GM12878 (cell line): Measurements from ENCODE around the gene SLC2A4. TPM values are rescaled to one million over a fixed set of nuclear protein-coding genes. Genes with fewer than 3 reads are reported as not detected.

Experiments used
- ASH2L ChIP-seq: fragments of 300-600, 200-600 bp; sonication (generic); IDR thresholded peaks from 2 replicates; pipeline ENCODE4 v1.6.1; 2017; ENCODE audit warnings: low read depth, mild to moderate bottlenecking, borderline replicate concordance
- ATF2 ChIP-seq: IDR thresholded peaks from 2 replicates; pipeline ENCODE4 v1.6.1; 2012; ENCODE audit warnings: low read length, inconsistent platforms
- BCL11A ChIP-seq: IDR thresholded peaks from 2 replicates; pipeline ENCODE4 v1.6.1; 2011; ENCODE audit warnings: low read depth, low read length
- CBX5 ChIP-seq: sonication (generic); IDR thresholded peaks from 2 replicates; pipeline ENCODE4 v1.6.1; 2016; ENCODE audit warnings: low read depth, moderate library complexity, mild to moderate bottlenecking, inconsistent platforms
- CHD2 ChIP-seq: IDR thresholded peaks from 2 replicates; pipeline ENCODE4 v1.6.1; 2011; ENCODE audit warnings: low read depth, low read length, improper control_type of control experiment, borderline replicate concordance
- E4F1 ChIP-seq: fragments of 450-650 bp; IDR thresholded peaks from 2 replicates; pipeline ENCODE4 v1.6.1; 2018; ENCODE audit warnings: borderline replicate concordance, mild to moderate bottlenecking; ENCODE audit not compliant: partially characterized antibody
- FOXM1 ChIP-seq: IDR thresholded peaks from 2 replicates; pipeline ENCODE4 v1.6.1; 2012; ENCODE audit warnings: low read depth, mild to moderate bottlenecking, inconsistent platforms, low read length, moderate library complexity
- GABPA ChIP-seq: IDR thresholded peaks from 2 replicates; pipeline ENCODE4 v1.6.1; 2014; ENCODE audit warnings: antibody characterized with exemption, low read depth, mild to moderate bottlenecking, inconsistent platforms
- POU2F2 ChIP-seq: IDR thresholded peaks from 3 replicates; pipeline ENCODE4 v1.6.1; 2011; ENCODE audit warnings: low read depth, mild to moderate bottlenecking, low read length, borderline replicate concordance
- RBBP5 ChIP-seq: fragments of 200-600 bp; sonication (generic); conservative IDR thresholded peaks from 2 replicates; pipeline ENCODE4 v1.6.1; 2016
- SREBF1 ChIP-seq: IDR thresholded peaks from 2 replicates; pipeline ENCODE4 v1.6.1; 2012; ENCODE audit warnings: mild to moderate bottlenecking, low read length
- SREBF2 ChIP-seq: IDR thresholded peaks from 2 replicates; pipeline ENCODE4 v1.6.1; 2012; ENCODE audit warnings: mild to moderate bottlenecking, low read length
- TCF12 ChIP-seq: IDR thresholded peaks from 2 replicates; pipeline ENCODE4 v1.6.1; 2011; ENCODE audit warnings: low read depth, mild to moderate bottlenecking, low read length
- TCF7 ChIP-seq: IDR thresholded peaks from 2 replicates; pipeline ENCODE4 v1.6.1; 2014; ENCODE audit warnings: antibody characterized with exemption, borderline replicate concordance
- USF2 ChIP-seq: IDR thresholded peaks from 2 replicates; pipeline ENCODE4 v1.6.1; 2011; ENCODE audit warnings: low read depth, low read length, improper control_type of control experiment, borderline replicate concordance
- WRNIP1 ChIP-seq: IDR thresholded peaks from 2 replicates; pipeline ENCODE4 v1.6.1; 2011; ENCODE audit warnings: low read depth, low read length, improper control_type of control experiment, borderline replicate concordance
- YBX1 ChIP-seq: fragments of 450-650 bp; IDR thresholded peaks from 2 replicates; pipeline ENCODE4 v1.6.1; 2016; ENCODE audit warnings: antibody characterized with exemption
- ZSCAN29 ChIP-seq: fragments of 450-650 bp; IDR thresholded peaks from 2 replicates; pipeline ENCODE4 v1.6.1; 2017; ENCODE audit warnings: mild to moderate bottlenecking, moderate library complexity
- polyA plus RNA-seq, 11 experiments: library from polyadenylated mRNA; depleted of rRNA in 4 of 11; unstranded in 6 of 11; stranded (reverse) in 5 of 11; fragments of >200 nt; fragmentation: Nextera tagmentation in 4 of 11; fragmentation: Illumina TruSeq in 1 of 11; extraction: Ambion mirVana in 4 of 11; extraction: Trizol in 1 of 11; gene quantifications; 1 replicate in 1 of 11; 2 replicates in 10 of 11; pipeline versions ENCODE4 v1.2.1 to v1.2.3, GENCODE V29; 2011 to 2016; ENCODE audit warnings: inconsistent platforms in 2 of 11, missing spikeins in 2 of 11, low read depth in 1 of 11
- total RNA-seq, 4 experiments: library from RNA; depleted of rRNA in 3 of 4; stranded (reverse); fragments of >200 nt in 3 of 4; fragmentation: Illumina TruSeq in 1 of 4; extraction: Trizol in 1 of 4; gene quantifications; 2 replicates each; pipeline versions ENCODE4 v1.2.1 to v1.2.3, GENCODE V29; 2013 to 2021
- TF ChIP-seq, protein P1 (sequence below): fragments of 450-650 bp; formaldehyde crosslinking; IDR thresholded peaks from 2 replicates; pipeline ENCODE4 v1.4.0; 2020; ENCODE audit warnings: mild to moderate bottlenecking, moderate library complexity
- TF ChIP-seq, protein P2 (sequence below): fragments of 450-650 bp; conservative IDR thresholded peaks from 2 replicates; pipeline ENCODE4 v1.6.1; 2017; ENCODE audit warnings: mild to moderate bottlenecking, moderate library complexity

Gene SLC2A4
- total and polyA plus RNA-seq, 10 of the 15 experiments (the other 5 are each of a cell fraction or from before 2014, with no cell fraction given), result 0.03 to 0.23 (median 0.04) TPM; not detected in 4

GRCh38 chr17:7234083-7234951 lies 47.2 kb upstream of the SLC2A4 start, which contains the start of gene DVL2 (continued):
- TF ChIP-seq E4F1 (no peak), YBX1 (no peak), GABPA (no peak), CBX5 (no peak), POU2F2 (peak; percentile 81; the same call in 2 of the 3 replicates), ZSCAN29 (no peak), SREBF2 (no peak), ATF2 (no peak), FOXM1 (no peak), SREBF1 (peak; percentile 61; the same call in 1 of the 2 replicates), CHD2 (peak; percentile 83), TCF7 (no peak), TCF12 (peak; percentile 41; the same call in 1 of the 2 replicates), BCL11A (peak; percentile 33; the same call in 1 of the 2 replicates), RBBP5 (no peak), ASH2L (no peak), WRNIP1 (no peak), USF2 (peak; percentile 100)
- TF ChIP-seq, protein P1, sequence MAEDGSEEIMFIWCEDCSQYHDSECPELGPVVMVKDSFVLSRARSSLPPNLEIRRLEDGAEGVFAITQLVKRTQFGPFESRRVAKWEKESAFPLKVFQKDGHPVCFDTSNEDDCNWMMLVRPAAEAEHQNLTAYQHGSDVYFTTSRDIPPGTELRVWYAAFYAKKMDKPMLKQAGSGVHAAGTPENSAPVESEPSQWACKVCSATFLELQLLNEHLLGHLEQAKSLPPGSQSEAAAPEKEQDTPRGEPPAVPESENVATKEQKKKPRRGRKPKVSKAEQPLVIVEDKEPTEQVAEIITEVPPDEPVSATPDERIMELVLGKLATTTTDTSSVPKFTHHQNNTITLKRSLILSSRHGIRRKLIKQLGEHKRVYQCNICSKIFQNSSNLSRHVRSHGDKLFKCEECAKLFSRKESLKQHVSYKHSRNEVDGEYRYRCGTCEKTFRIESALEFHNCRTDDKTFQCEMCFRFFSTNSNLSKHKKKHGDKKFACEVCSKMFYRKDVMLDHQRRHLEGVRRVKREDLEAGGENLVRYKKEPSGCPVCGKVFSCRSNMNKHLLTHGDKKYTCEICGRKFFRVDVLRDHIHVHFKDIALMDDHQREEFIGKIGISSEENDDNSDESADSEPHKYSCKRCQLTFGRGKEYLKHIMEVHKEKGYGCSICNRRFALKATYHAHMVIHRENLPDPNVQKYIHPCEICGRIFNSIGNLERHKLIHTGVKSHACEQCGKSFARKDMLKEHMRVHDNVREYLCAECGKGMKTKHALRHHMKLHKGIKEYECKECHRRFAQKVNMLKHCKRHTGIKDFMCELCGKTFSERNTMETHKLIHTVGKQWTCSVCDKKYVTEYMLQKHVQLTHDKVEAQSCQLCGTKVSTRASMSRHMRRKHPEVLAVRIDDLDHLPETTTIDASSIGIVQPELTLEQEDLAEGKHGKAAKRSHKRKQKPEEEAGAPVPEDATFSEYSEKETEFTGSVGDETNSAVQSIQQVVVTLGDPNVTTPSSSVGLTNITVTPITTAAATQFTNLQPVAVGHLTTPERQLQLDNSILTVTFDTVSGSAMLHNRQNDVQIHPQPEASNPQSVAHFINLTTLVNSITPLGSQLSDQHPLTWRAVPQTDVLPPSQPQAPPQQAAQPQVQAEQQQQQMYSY (CRISPR knock-in tag), result peak; percentile 98
- TF ChIP-seq, protein P2, sequence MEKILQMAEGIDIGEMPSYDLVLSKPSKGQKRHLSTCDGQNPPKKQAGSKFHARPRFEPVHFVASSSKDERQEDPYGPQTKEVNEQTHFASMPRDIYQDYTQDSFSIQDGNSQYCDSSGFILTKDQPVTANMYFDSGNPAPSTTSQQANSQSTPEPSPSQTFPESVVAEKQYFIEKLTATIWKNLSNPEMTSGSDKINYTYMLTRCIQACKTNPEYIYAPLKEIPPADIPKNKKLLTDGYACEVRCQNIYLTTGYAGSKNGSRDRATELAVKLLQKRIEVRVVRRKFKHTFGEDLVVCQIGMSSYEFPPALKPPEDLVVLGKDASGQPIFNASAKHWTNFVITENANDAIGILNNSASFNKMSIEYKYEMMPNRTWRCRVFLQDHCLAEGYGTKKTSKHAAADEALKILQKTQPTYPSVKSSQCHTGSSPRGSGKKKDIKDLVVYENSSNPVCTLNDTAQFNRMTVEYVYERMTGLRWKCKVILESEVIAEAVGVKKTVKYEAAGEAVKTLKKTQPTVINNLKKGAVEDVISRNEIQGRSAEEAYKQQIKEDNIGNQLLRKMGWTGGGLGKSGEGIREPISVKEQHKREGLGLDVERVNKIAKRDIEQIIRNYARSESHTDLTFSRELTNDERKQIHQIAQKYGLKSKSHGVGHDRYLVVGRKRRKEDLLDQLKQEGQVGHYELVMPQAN, result peak; percentile 90
